Measurements from ENCODE around the gene PPEF1. TPM values are rescaled to one million over a fixed set of nuclear protein-coding genes. Genes with fewer than 3 reads are reported as not detected.

PPEF1 gene
- total and polyA plus RNA-seq, 9 of the 15 experiments (the other 6 are each of a cell fraction or from before 2014, with no cell fraction given) = not detected

GRCh38 chrX:18873836-18874235 lies 166.4 kb downstream of the PPEF1 start (continued):
- TF ChIP-seq GATA2 (CRISPR knock-in tag; IDR thresholded peaks at IDR 0.05) = no peak
- TF ChIP-seq PCBP2 (IDR thresholded peaks at IDR 0.05; ENCODE audit: low read depth, low read length, poor library complexity, severe bottlenecking) = no peak
- no peak for TF ChIP-seq SAP30 (IDR thresholded peaks at IDR 0.05; ENCODE audit: borderline replicate concordance, insufficient read depth, low read depth, low read length, poor library complexity, severe bottlenecking)
- no peak for TF ChIP-seq NR4A1 (CRISPR knock-in tag; IDR thresholded peaks at IDR 0.05)
- TF ChIP-seq NR4A1 (tag; IDR thresholded peaks at IDR 0.05) = no peak
- TF ChIP-seq NR2F6 (CRISPR knock-in tag; IDR thresholded peaks at IDR 0.05) = no peak
- no peak for TF ChIP-seq ZNF696 (CRISPR knock-in tag; conservative IDR thresholded peaks at IDR 0.05)
- no peak for TF ChIP-seq SMAD2 (IDR thresholded peaks at IDR 0.05; ENCODE audit: low read depth, low read length)

GRCh38 chrX:18874560-18875255 lies 167.3 kb downstream of the PPEF1 start:
- no peak overlapping the region for H3K4me2 ChIP-seq (ENCODE audit: insufficient read depth, low read length)
- intact Hi-C loops (cut with micrococcal nuclease) (no loop called here), in situ Hi-C loops (cut with MboI) (no loop called here)
- 5% methylated on average over 19 of the region's 27 CpGs for WGBS (ENCODE audit: insufficient coverage, low coverage, missing lambda C conversion rate)
- no peaks in the 10 kb centered on the region for H3K9me3 ChIP-seq (replicated peaks; ENCODE audit: control insufficient read depth, insufficient read depth, low read depth, low read length)
- H2AFZ ChIP-seq (ENCODE audit: low read depth, low read length) = no peak overlapping the region
- H3K79me2 ChIP-seq (ENCODE audit: control insufficient read depth, insufficient read depth, low read length) = no peaks in the 10 kb centered on the region
- TF ChIP-seq SNIP1 (IDR thresholded peaks at IDR 0.05; ENCODE audit: low read depth) = no peak
- TF ChIP-seq ZNF699 (CRISPR knock-in tag; IDR thresholded peaks at IDR 0.05; ENCODE audit: insufficient replicate concordance) = no peak
- TF ChIP-seq CTBP1 (IDR thresholded peaks at IDR 0.05; ENCODE audit: borderline replicate concordance) = no peak
- TF ChIP-seq KAT2B (IDR thresholded peaks at IDR 0.05; ENCODE audit: low read depth, low read length) = no peak
- TF ChIP-seq ZNF449 (CRISPR knock-in tag; IDR thresholded peaks at IDR 0.05) = no peak
- TF ChIP-seq PTTG1 (tag; IDR thresholded peaks at IDR 0.05; ENCODE audit: low read depth) = no peak
- no peak for TF ChIP-seq EZH2 (IDR thresholded peaks at IDR 0.05; ENCODE audit: borderline replicate concordance, low read depth, low read length)
- no peak for TF ChIP-seq GATAD2A (IDR thresholded peaks at IDR 0.05)
- no peak for TF ChIP-seq COPS2 (conservative IDR thresholded peaks at IDR 0.05)
- no peak for TF ChIP-seq CC2D1A (IDR thresholded peaks at IDR 0.05)
- no peak for TF ChIP-seq ZC3H8 (IDR thresholded peaks at IDR 0.05)
- no peak for TF ChIP-seq RUNX1 (IDR thresholded peaks at IDR 0.05; ENCODE audit: low read depth)
- H4K20me1 ChIP-seq (replicated peaks; ENCODE audit: control insufficient read depth, insufficient read depth, low read length) = 0 out of 2 replicates have a peak, but pooled peaks cover 5% of the 10 kb centered on the region
- H3K27ac ChIP-seq (ENCODE audit: extremely low read depth, low read depth, low read length) = no peak overlapping the region
- peaks cover 0 to 5% of the 10 kb centered on the region in 2 experiments; a peak in 2 of 5 replicates for H3K4me1 ChIP-seq (replicated peaks in 1 of 2; ENCODE audit: control insufficient read depth in 2 of 2, insufficient read depth in 2 of 2, low read length in 2 of 2)
- FAIRE-seq (no peak), ATAC-seq (no peak), DNase-seq (ENCODE audit: extremely low read depth in 1 of 4, low spot score in 3 of 4) (no peak)
- H3K9me1 ChIP-seq (ENCODE audit: control insufficient read depth, insufficient read depth, low read length) = no peaks in the 10 kb centered on the region
- H3K4me3 ChIP-seq = no peak overlapping the region
- no peaks in the 10 kb centered on the region for H3K36me3 ChIP-seq (ENCODE audit: control insufficient read depth, insufficient read depth, low read length)
- BruUV-seq (replicated peaks) = no TSS peak
- ChIA-PET POLR2A (no interaction called here), CTCF (ENCODE audit: low intra/inter-chr PET ratio) (no interaction called here)
- no peak overlapping the region for H3K9ac ChIP-seq (ENCODE audit: insufficient read depth in 1 of 2, low read depth in 2 of 2, low read length in 2 of 2)
- peaks cover 11 to 47% of the 10 kb centered on the region in 2 experiments for H3K27me3 ChIP-seq (ENCODE audit: control insufficient read depth in 2 of 2, insufficient read depth in 2 of 2, low read length in 2 of 2)
